GM23338 (cell line): ENCODE measurements around the gene KCTD2.

Experiments used
- CREB1 ChIP-seq: fragments of 250-450 bp; sonication (Bioruptor Pico); IDR thresholded peaks from 2 replicates; pipeline ENCODE4 v1.5.0; 2020; ENCODE audit warnings: low read depth, mild to moderate bottlenecking, moderate library complexity
- CTCF ChIP-seq, 2 experiments: fragments of 200-600 bp in 1 of 2; sonication (generic) in 1 of 2; conservative IDR thresholded peaks; 2 replicates each; pipeline versions ENCODE4 v1.5.1 to v1.6.1; 2016 to 2017; ENCODE audit warnings: antibody characterized with exemption in 2 of 2, low read depth in 2 of 2, mild to moderate bottlenecking in 2 of 2, moderate library complexity in 1 of 2
- ETS1 ChIP-seq: IDR thresholded peaks from 2 replicates; pipeline ENCODE4 v1.6.1; 2016; ENCODE audit warnings: antibody characterized with exemption
- EZH2 ChIP-seq: fragments of 200-600 bp; sonication (generic); IDR thresholded peaks from one replicate; pipeline ENCODE4 v1.8.0; 2017; ENCODE audit warnings: antibody characterized with exemption, mild to moderate bottlenecking, low read depth; ENCODE audit not compliant: unreplicated experiment
- EZH2phosphoT487 ChIP-seq: fragments of 200-600 bp; sonication (generic); IDR thresholded peaks from one replicate; pipeline ENCODE4 v1.8.1; 2018; ENCODE audit warnings: antibody characterized with exemption; ENCODE audit not compliant: unreplicated experiment
- POLR2AphosphoS5 ChIP-seq: IDR thresholded peaks from 2 replicates; pipeline ENCODE4 v1.6.1; 2016; ENCODE audit warnings: antibody characterized with exemption, low read depth

- TF ChIP-seq EZH2 (no peak), CTCF (conservative IDR thresholded peaks at IDR 0.05; ENCODE audit: low read depth in 2 of 2) (no peak), POLR2AphosphoS5 (no peak), ETS1 (no peak), EZH2phosphoT487 (no peak), CREB1 (no peak)
Measured at GRCh38 chr17:75075597-75076336, 28.7 kb downstream of the KCTD2 start.
